Heart left ventricle (tissue), 16 donors: ENCODE data around the gene ARL15. TPM values are rescaled to one million over a fixed set of nuclear protein-coding genes. Genes with fewer than 3 reads are reported as not detected.
A peak's percentile ranks its signal among the peaks of the same experiment; 100 is the strongest.

Experiments
- ATAC-seq, 4 donors: fragments of 200-7000 bp; cut with Tn5 transposase; one replicate each; pipeline ENCODE4 v1.9.1; 2020 to 2022; ENCODE audit warnings: moderate library complexity in 4 of 4, mild to moderate bottlenecking in 3 of 4, moderate number of reproducible peaks in 1 of 4
- DNase-seq, 5 donors: peaks; one replicate each; pipeline ENCODE4 v3.0.0-alpha.2; 2020
- H3K27ac ChIP-seq, 12 donors: fragments of 200-600 bp; sonication (generic) in 4 of 12; one replicate each; pipeline versions ENCODE4 v1.5.0 to v1.8.0; 2016 to 2022; ENCODE audit warnings: mild to moderate bottlenecking in 2 of 12
- H3K27me3 ChIP-seq, 9 donors: fragments of 200-600 bp; sonication (generic) in 2 of 9; one replicate each; pipeline versions ENCODE4 v1.5.1 to v1.8.0; 2016 to 2022; ENCODE audit warnings: mild to moderate bottlenecking in 3 of 9
- H3K36me3 ChIP-seq, 9 donors: fragments of 200-600 bp; sonication (generic) in 2 of 9; one replicate each; pipeline versions ENCODE4 v1.5.0 to v1.8.0; 2018 to 2022; ENCODE audit warnings: mild to moderate bottlenecking in 2 of 9
- H3K4me1 ChIP-seq, 12 donors: fragments of 200-600 bp; sonication (generic) in 4 of 12; one replicate each; pipeline versions ENCODE4 v1.5.0 to v1.8.0; 2016 to 2022; ENCODE audit warnings: mild to moderate bottlenecking in 3 of 12
- H3K4me3 ChIP-seq, 12 donors: fragments of 200-600 bp; sonication (generic) in 4 of 12; one replicate each; pipeline versions ENCODE4 v1.5.0 to v1.8.0; 2017 to 2022; ENCODE audit warnings: mild to moderate bottlenecking in 9 of 12, moderate library complexity in 4 of 12
- H3K9me3 ChIP-seq, 12 donors: fragments of 200-600 bp; sonication (generic) in 4 of 12; one replicate each; pipeline versions ENCODE4 v1.5.0 to v1.8.0; 2016 to 2022; ENCODE audit warnings: mild to moderate bottlenecking in 1 of 12
- POLR2A ChIP-seq, 2 donors: fragments of 450-650 bp; IDR thresholded peaks; one replicate each; pipeline ENCODE4 v1.6.1; 2017; ENCODE audit warnings: antibody characterized with exemption in 2 of 2, mild to moderate bottlenecking in 2 of 2, moderate library complexity in 2 of 2
- WGBS, 4 donors: extraction: QIAGEN DNeasy Blood & Tissue Kit in 2 of 4; methylation state at CpG; one replicate each; pipeline versions ENCODE4 v1.1.5 to v1.1.7; 2013 to 2018; 5-methylcytosine and 5-hydroxymethylcytosine counted together
- intact Hi-C, 10 donors: fragments of 100-400 bp; cut with DNase I; formaldehyde crosslinking; loops; one replicate each; pipeline versions ENCODE4 v1.11.1 to v1.14.2; 2022
- polyA plus RNA-seq, 2 donors: library from polyadenylated mRNA; stranded (reverse); fragments of 200-250 nt; gene quantifications; one replicate each; pipeline ENCODE4 v1.2.3, GENCODE V29; 2013
- total RNA-seq, 9 donors: library from RNA; depleted of rRNA in 2 of 9; stranded (reverse); fragments of >200 nt in 2 of 9; fragmentation: NEBNext Ultra II Directional in 3 of 9; extraction: Animal tissue kit (Norgen Biotek cat#: 25700) in 3 of 9; gene quantifications; one replicate each; pipeline versions ENCODE4 v1.1.0 to v1.2.4, GENCODE V29; 2016 to 2023
- TF ChIP-seq, protein P1 (sequence below), 12 donors: fragments of 200-600 bp; sonication (generic) in 4 of 12; IDR thresholded peaks; one replicate each; pipeline versions ENCODE4 v1.5.0 to v1.8.0; 2018 to 2022; ENCODE audit warnings: antibody characterized with exemption in 12 of 12, mild to moderate bottlenecking in 5 of 12
- donor health status: ischemic (EF 13 %, LVEDD 7.1; RV severe dilation, severe dysfunction).
- donor health status: healthy with polysubstance abuse.
- donor health status: DM: no; HTN: yes; CAD: no.
- donor health status: DM: no; HTN: no; CAD: no.
- donor health status: ischemic (EF 25% LVEDD 6.9; RV normal size, moderate dysfunction).
- donor health status: ischemic (EF 25% LVEDD 5.7; RV mildly dilated, moderate dysfunction).
- donor health status: healthy.
- donor health status: DM: yes; HTN: yes; CAD: no.
- donor health status: ischemic (EF 35%, LVEDD 5.7; RV mildly dilated, moderate dysfunction).
- donor health status: nonischemic (EF 11% LVEDD 7.7; RV severe dilation, severe dysfunction).
- donor health status: DM: yes; HTN: yes; CAD: no.
- donor health status: PGD.
- donor health status: ischemic (EF 29% LVEDD 5.4; RV normal size, mild dysfunction).
- donor health status: nonischemic (EF 23%, LVEDD 6.1; RV moderate dilation, normal function).

Gene ARL15
- total and polyA plus RNA-seq, 11 donors, result 7.1 to 35.0 (median 23.2) TPM

DNA sequence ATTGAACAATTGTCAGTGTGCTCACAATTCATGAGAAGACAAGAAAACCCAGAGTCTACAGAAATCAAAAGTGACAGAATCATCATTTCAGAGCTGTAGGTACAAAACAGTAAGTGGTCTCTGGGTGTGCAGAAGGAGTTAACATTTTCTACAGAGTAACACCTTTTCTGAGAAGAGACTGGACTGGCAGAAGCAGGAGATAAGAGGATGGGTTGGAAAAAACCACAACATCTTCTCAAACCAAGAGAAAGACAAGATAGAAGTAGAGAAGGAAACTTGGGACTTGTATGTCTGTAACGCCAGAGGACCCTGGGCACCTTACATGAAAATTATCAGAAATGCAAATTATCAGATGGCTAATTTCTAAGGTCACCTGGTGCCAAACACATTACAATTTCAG lies 82.6 kb downstream of the ARL15 start:
- ATAC-seq, result no peak
- Histone ChIP-seq H3K27ac (no peak overlapping the region), H3K27me3 (no peaks in the 10 kb centered on the region), H3K4me3 (no peak overlapping the region), H3K36me3 (no peaks in the 10 kb centered on the region), H3K9me3 (no peaks in the 10 kb centered on the region), H3K4me1 (peaks cover 0 to 47% (median 21%) of the 10 kb centered on the region in 12 donors)
- whole genome bisulfite sequencing, 4 donors, result 89 to 98% (median 93%) methylated on average over 1 of the region's 1 CpG
- DNase-seq, result no peak
- intact Hi-C loops, result loop anchor here in 7 of 10 donors (5.0 to 10.0 kb wide), 6 partner anchors 353 to 1103 kb away; partner anchors contain the start of gene FST (in 3 of the 7)
- TF ChIP-seq, protein P1, sequence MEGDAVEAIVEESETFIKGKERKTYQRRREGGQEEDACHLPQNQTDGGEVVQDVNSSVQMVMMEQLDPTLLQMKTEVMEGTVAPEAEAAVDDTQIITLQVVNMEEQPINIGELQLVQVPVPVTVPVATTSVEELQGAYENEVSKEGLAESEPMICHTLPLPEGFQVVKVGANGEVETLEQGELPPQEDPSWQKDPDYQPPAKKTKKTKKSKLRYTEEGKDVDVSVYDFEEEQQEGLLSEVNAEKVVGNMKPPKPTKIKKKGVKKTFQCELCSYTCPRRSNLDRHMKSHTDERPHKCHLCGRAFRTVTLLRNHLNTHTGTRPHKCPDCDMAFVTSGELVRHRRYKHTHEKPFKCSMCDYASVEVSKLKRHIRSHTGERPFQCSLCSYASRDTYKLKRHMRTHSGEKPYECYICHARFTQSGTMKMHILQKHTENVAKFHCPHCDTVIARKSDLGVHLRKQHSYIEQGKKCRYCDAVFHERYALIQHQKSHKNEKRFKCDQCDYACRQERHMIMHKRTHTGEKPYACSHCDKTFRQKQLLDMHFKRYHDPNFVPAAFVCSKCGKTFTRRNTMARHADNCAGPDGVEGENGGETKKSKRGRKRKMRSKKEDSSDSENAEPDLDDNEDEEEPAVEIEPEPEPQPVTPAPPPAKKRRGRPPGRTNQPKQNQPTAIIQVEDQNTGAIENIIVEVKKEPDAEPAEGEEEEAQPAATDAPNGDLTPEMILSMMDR (IDR thresholded peaks at IDR 0.05), result no peak
- TF ChIP-seq POLR2A (IDR thresholded peaks at IDR 0.05), result no peak

DNA sequence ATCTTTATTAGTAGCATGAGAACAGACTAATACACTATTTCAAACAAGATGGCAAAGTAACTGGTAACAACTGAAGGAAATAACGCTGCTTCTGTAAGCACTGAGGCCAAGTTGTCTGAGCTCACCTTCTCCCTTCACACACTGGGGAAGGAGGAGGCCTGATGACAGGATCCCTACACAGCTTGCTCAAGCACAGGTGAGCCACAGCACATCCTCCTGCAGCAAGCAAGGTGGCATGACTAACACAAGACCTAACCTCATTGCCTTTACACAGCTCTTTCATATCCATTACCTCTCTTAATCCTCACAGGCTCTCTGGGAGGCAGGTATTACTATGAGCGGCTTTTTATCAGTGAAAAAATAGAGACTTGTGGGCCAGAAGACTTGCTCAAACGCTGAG lies 83.3 kb downstream of the ARL15 start:
- H3K4me1 ChIP-seq, result peaks cover 0 to 41% (median 18%) of the 10 kb centered on the region in 12 donors
- WGBS, 4 donors, result 86 to 95% (median 87%) methylated on average over 3 of the region's 3 CpGs
- H3K36me3 ChIP-seq, result no peaks in the 10 kb centered on the region
- no peak overlapping the region for H3K4me3 ChIP-seq
- no peaks in the 10 kb centered on the region for H3K9me3 ChIP-seq
- intact Hi-C loops, result loop anchor here in 7 of 10 donors (5.0 to 10.0 kb wide), 6 partner anchors 352 to 1102 kb away; partner anchors contain the start of gene FST (in 3 of the 7)
- TF ChIP-seq POLR2A (IDR thresholded peaks at IDR 0.05), result no peak
- TF ChIP-seq, protein P1 (IDR thresholded peaks at IDR 0.05), result no peak
- no peak for DNase-seq
- no peaks in the 10 kb centered on the region for H3K27me3 ChIP-seq
- H3K27ac ChIP-seq, result no peak overlapping the region
- no peak for ATAC-seq

DNA sequence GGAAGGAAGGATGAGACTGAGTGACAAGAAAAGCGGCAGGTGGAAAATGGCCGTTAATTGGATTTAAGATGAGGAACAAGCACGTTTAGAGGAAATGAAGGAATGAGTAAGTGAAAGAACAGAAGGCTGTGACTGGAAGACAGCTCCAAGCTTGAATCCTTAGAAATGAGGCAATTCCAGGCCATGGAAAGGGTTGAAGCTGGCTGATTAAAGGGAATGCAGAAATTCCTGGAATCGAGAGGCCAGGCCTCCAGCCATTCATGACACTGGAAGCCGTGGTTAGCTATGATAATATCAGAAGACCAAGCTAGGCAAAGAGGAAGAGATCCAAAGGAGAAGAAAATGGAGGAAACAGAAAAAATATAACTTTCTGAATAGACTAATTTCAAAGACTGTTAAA lies 84.2 kb downstream of the ARL15 start:
- no peak overlapping the region for H3K4me3 ChIP-seq
- intact Hi-C loops, result loop anchor here in 7 of 10 donors (5.0 to 10.0 kb wide), 6 partner anchors 351 to 1101 kb away; partner anchors contain the start of gene FST (in 3 of the 7)
- H3K36me3 ChIP-seq, result no peaks in the 10 kb centered on the region
- 75 to 83% (median 79%) methylated on average over 5 of the region's 5 CpGs for WGBS, 4 donors
- TF ChIP-seq POLR2A (IDR thresholded peaks at IDR 0.05), result no peak
- TF ChIP-seq, protein P1 (IDR thresholded peaks at IDR 0.05), result no peak
- peaks cover 0 to 32% (median 12%) of the 10 kb centered on the region in 12 donors for H3K4me1 ChIP-seq
- DNase-seq (no peak), ATAC-seq (peak in 1 of 4 donors; percentile 29)
- no peaks in the 10 kb centered on the region for H3K9me3 ChIP-seq
- H3K27ac ChIP-seq, result peak overlapping the region in 2 of 12 donors; percentile 22 to 41
- H3K27me3 ChIP-seq, result no peaks in the 10 kb centered on the region

DNA sequence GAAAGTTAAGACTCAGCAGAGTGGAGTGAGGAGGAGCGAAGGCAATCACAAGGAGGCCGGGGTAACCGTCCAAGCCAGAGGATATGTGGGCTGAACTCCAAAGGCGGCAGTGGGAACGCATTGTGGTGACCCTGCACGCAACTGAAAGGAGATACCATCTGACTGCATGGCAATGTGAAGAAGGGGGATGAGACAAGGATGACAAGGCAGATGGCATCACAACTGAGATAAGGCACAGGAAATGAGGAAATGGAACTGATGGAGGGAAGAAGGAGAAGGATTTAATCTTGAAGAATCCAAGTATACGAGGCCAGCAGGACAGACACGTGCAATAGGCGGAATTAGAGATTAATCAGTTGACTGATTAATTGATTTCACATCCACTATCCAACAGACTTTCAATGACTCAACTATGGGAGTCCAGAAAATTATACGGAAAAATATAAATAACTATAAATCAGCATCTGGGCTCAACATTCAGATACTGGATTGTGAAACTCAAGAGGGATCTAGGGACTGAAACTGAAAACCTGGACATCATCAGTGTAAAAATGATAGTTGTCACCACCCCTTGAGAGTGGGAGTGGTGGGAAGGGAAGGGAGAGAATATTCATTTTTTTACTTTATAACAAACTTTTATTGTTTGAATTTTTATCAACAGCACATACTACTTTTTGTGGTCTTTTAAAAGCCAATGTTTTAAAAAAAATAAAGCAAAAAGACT lies 86.1 kb downstream of the ARL15 start:
- Histone ChIP-seq H3K27me3 (no peaks in the 10 kb centered on the region), H3K9me3 (no peaks in the 10 kb centered on the region), H3K4me3 (no peak overlapping the region), H3K27ac (no peak overlapping the region), H3K36me3 (no peaks in the 10 kb centered on the region), H3K4me1 (peaks cover 0 to 27% (median 6%) of the 10 kb centered on the region in 12 donors)
- WGBS, 4 donors, result 79 to 90% (median 83%) methylated on average over 10 of the region's 10 CpGs
- TF ChIP-seq POLR2A (IDR thresholded peaks at IDR 0.05), result no peak
- TF ChIP-seq, protein P1 (IDR thresholded peaks at IDR 0.05), result no peak
- intact Hi-C loops, result loop anchor here in 3 of 10 donors (5.0 to 10.0 kb wide), 6 partner anchors 349 to 1277 kb away; no protein-coding TSS in a partner anchor
- ATAC-seq, result peak in 1 of 4 donors; percentile 22
- peak in 1 of 5 donors; percentile 33 for DNase-seq
